Ishikawa (cell line): ENCODE results near the gene ITPR2.
A peak's percentile ranks its signal among the peaks of the same experiment; 100 is the strongest.

ENCODE experiments used
- CEBPB ChIP-seq: IDR thresholded peaks from 2 replicates; pipeline ENCODE4 v1.6.1; 2012
- EGR1 ChIP-seq: IDR thresholded peaks from 2 replicates; pipeline ENCODE4 v1.6.1; 2012
- EP300 ChIP-seq: IDR thresholded peaks from 2 replicates; pipeline ENCODE4 v1.6.1; 2012; ENCODE audit warnings: borderline replicate concordance
- FOXM1 ChIP-seq: IDR thresholded peaks from 2 replicates; pipeline ENCODE4 v1.6.1; 2012; ENCODE audit warnings: low read depth, borderline replicate concordance
- MAX ChIP-seq: IDR thresholded peaks from 2 replicates; pipeline ENCODE4 v1.6.1; 2012
- NFIC ChIP-seq: IDR thresholded peaks from 2 replicates; pipeline ENCODE4 v1.6.1; 2012
- RAD21 ChIP-seq: IDR thresholded peaks from 2 replicates; pipeline ENCODE4 v1.6.1; 2012; ENCODE audit warnings: low read depth
- REST ChIP-seq: IDR thresholded peaks from 2 replicates; pipeline ENCODE4 v1.6.1; 2012; ENCODE audit warnings: low read depth, mild to moderate bottlenecking
- TAF1 ChIP-seq: IDR thresholded peaks from 2 replicates; pipeline ENCODE4 v1.6.1; 2012; ENCODE audit warnings: low read depth, mild to moderate bottlenecking
- TCF12 ChIP-seq: IDR thresholded peaks from 2 replicates; pipeline ENCODE4 v1.6.1; 2012; ENCODE audit warnings: low read depth
- TEAD4 ChIP-seq: IDR thresholded peaks from 2 replicates; pipeline ENCODE4 v1.6.1; 2012
- USF1 ChIP-seq: IDR thresholded peaks from 2 replicates; pipeline ENCODE4 v1.6.1; 2012
- YY1 ChIP-seq: IDR thresholded peaks from 2 replicates; pipeline ENCODE4 v1.6.1; 2012; ENCODE audit warnings: low read depth
- ZBTB7A ChIP-seq: IDR thresholded peaks from 2 replicates; pipeline ENCODE4 v1.6.1; 2012; ENCODE audit warnings: low read depth

ITPR2 gene

GRCh38 chr12:26620907-26621306 is 212.1 kb downstream of the ITPR2 start:
- TF ChIP-seq TAF1 (no peak), FOXM1 (no peak), NFIC (no peak), USF1 (no peak), EP300 (no peak), ZBTB7A (no peak), REST (no peak), MAX (no peak), TEAD4 (no peak), TCF12 (no peak), CEBPB (no peak), EGR1 (no peak)

GRCh38 chr12:26617513-26617912 is 215.5 kb downstream of the ITPR2 start:
- TF ChIP-seq RAD21 (no peak), TEAD4 (no peak), REST (no peak), ZBTB7A (no peak), FOXM1 (no peak), TCF12 (no peak), TAF1 (no peak)

GRCh38 chr12:26614011-26614616 is 218.9 kb downstream of the ITPR2 start:
- TF ChIP-seq EP300 = no peak
- TF ChIP-seq MAX = no peak
- TF ChIP-seq RAD21 = peak; percentile 92
- TF ChIP-seq TEAD4 = no peak
- TF ChIP-seq TCF12 = no peak
- TF ChIP-seq NFIC = no peak

GRCh38 chr12:26612203-26612602 is 220.8 kb downstream of the ITPR2 start:
- TF ChIP-seq FOXM1 (no peak), RAD21 (no peak), MAX (no peak), YY1 (no peak), USF1 (no peak), EP300 (no peak), CEBPB (no peak), TCF12 (no peak), REST (no peak)

GRCh38 chr12:26611598-26611997 is 221.4 kb downstream of the ITPR2 start:
- no peak for TF ChIP-seq REST
- TF ChIP-seq YY1 = no peak
- TF ChIP-seq RAD21 = no peak
- TF ChIP-seq EP300 = no peak
- TF ChIP-seq FOXM1 = no peak
